Esophagus muscularis mucosa (tissue), 4 donors: ENCODE measurements around the gene KIRREL3. TPM values are rescaled to one million over a fixed set of nuclear protein-coding genes. Genes with fewer than 3 reads are reported as not detected.

ENCODE experiments used
- DNase-seq: peaks from one replicate; pipeline ENCODE4 v3.0.0-alpha.2; 2017; ENCODE audit errors: extremely low spot score
- H3K27ac ChIP-seq, 4 donors: fragments of 200-600 bp; sonication (generic); replicated peaks in 1 of 4; 1 replicate in 3 of 4; 2 replicates in 1 of 4; pipeline ENCODE4 v1.5.1; 2016 to 2019; ENCODE audit warnings: mild to moderate bottlenecking in 1 of 4
- H3K27me3 ChIP-seq, 4 donors: fragments of 200-600 bp; sonication (generic); one replicate each; pipeline versions ENCODE4 v1.5.1 to v1.6.0; 2016 to 2019
- H3K36me3 ChIP-seq, 4 donors: fragments of 200-600 bp; sonication (generic); one replicate each; pipeline ENCODE4 v1.5.1; 2016 to 2019
- H3K4me1 ChIP-seq, 4 donors: fragments of 200-600 bp; sonication (generic); one replicate each; pipeline ENCODE4 v1.5.1; 2016 to 2019
- H3K4me3 ChIP-seq, 4 donors: fragments of 200-600 bp; sonication (generic); 1 replicate in 2 of 4; 2 replicates in 2 of 4; pipeline ENCODE4 v1.5.1; 2016 to 2019; ENCODE audit warnings: mild to moderate bottlenecking in 4 of 4, moderate library complexity in 1 of 4
- H3K9me3 ChIP-seq, 4 donors: fragments of 200-600 bp; sonication (generic); 1 replicate in 3 of 4; 2 replicates in 1 of 4; pipeline ENCODE4 v1.5.1; 2016 to 2019
- EP300 ChIP-seq: sonication (generic); formaldehyde crosslinking; IDR thresholded peaks from one replicate; pipeline ENCODE4 v1.6.1; 2017; ENCODE audit warnings: antibody characterized with exemption
- POLR2A ChIP-seq: fragments of 450-650 bp; IDR thresholded peaks from one replicate; pipeline ENCODE4 v1.6.1; 2017; ENCODE audit warnings: antibody characterized with exemption, moderate library complexity, mild to moderate bottlenecking, low read depth
- POLR2AphosphoS5 ChIP-seq, 2 donors: sonication (generic); formaldehyde crosslinking; IDR thresholded peaks; one replicate each; pipeline ENCODE4 v1.6.1; 2017; ENCODE audit warnings: antibody characterized with exemption in 2 of 2
- WGBS: methylation state at CpG from one replicate; pipeline ENCODE4 v1.1.5; 2018; 5-methylcytosine and 5-hydroxymethylcytosine counted together
- intact Hi-C: fragments of 100-400 bp; cut with DNase I; formaldehyde crosslinking; loops from one replicate; pipeline ENCODE4 v1.15.1; 2023
- total RNA-seq, 4 donors: library from RNA; depleted of rRNA; stranded (reverse); fragments of >200 nt; gene quantifications; one replicate each; pipeline versions ENCODE4 v1.1.0 to v1.2.1, GENCODE V29; 2016
- TF ChIP-seq, protein P1 (sequence below), 3 experiments: fragments of 200-600 bp in 2 of 3; fragments of 450-650 bp in 1 of 3; sonication (generic) in 2 of 3; IDR thresholded peaks; one replicate each; pipeline ENCODE4 v1.5.1; 2017 to 2019; ENCODE audit warnings: antibody characterized with exemption in 3 of 3, mild to moderate bottlenecking in 2 of 3, moderate library complexity in 1 of 3

The KIRREL3 gene
- total RNA-seq, 4 donors from 2014 or later, result 1.7 to 6.5 (median 3.1) TPM

DNA sequence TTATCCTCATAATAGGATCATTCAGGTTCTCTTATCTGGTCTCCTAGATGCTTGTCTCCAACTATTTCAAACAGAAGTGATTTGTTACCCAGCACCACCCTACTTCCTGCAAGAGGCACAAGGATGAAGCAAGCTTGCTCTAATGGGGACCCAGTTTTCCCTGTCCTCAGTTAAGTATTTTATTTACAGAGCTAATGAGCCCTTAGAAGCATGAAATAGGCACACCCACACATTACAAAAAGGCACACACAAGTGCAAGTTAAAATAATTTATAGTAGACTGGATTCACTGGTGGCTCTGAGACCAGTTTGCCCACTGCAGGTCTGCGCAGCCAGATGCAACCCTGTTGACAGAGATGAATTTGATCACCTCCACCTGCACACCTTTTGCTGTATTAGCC, 167.5 kb downstream of the KIRREL3 start:
- WGBS, result 100% methylated on average over 1 of the region's 1 CpG
- H3K27me3 ChIP-seq, result peaks cover 0 to 25% (median 0%) of the 10 kb centered on the region in 4 donors
- no peaks in the 10 kb centered on the region for H3K36me3 ChIP-seq
- TF ChIP-seq POLR2A (no peak), EP300 (no peak), POLR2AphosphoS5 (IDR thresholded peaks at IDR 0.05) (no peak)
- TF ChIP-seq, protein P1, sequence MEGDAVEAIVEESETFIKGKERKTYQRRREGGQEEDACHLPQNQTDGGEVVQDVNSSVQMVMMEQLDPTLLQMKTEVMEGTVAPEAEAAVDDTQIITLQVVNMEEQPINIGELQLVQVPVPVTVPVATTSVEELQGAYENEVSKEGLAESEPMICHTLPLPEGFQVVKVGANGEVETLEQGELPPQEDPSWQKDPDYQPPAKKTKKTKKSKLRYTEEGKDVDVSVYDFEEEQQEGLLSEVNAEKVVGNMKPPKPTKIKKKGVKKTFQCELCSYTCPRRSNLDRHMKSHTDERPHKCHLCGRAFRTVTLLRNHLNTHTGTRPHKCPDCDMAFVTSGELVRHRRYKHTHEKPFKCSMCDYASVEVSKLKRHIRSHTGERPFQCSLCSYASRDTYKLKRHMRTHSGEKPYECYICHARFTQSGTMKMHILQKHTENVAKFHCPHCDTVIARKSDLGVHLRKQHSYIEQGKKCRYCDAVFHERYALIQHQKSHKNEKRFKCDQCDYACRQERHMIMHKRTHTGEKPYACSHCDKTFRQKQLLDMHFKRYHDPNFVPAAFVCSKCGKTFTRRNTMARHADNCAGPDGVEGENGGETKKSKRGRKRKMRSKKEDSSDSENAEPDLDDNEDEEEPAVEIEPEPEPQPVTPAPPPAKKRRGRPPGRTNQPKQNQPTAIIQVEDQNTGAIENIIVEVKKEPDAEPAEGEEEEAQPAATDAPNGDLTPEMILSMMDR (IDR thresholded peaks at IDR 0.05), result no peak
- H3K4me1 ChIP-seq, result no peaks in the 10 kb centered on the region
- DNase-seq, result no peak
- no peaks in the 10 kb centered on the region for H3K9me3 ChIP-seq
- intact Hi-C loops, result no loop called here
- H3K4me3 ChIP-seq, result no peak overlapping the region
- no peak overlapping the region for H3K27ac ChIP-seq

DNA sequence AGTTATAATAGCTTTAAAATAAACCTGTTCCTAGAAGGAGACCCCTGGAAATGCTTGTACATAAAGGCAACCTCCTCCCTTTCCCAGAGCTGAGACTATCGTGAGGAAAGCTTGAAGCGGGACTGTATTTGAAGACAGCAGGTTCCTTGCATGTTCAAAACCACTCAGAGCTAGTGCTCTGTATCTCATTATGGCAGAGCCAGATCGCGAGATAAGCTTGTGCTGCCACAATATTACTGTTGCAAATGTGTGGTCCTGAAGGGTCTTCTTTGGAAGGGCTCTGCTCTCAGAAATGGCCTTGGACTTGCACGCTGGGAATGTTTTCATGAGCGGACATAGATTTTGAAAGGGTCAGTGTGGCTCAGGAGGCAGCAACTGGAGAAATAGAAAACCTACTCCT, 168.2 kb downstream of the KIRREL3 start:
- 66% methylated on average over 6 of the region's 6 CpGs for WGBS
- DNase-seq, result no peak
- intact Hi-C loops, result no loop called here
- Histone ChIP-seq H3K36me3 (no peaks in the 10 kb centered on the region), H3K27me3 (peaks cover 0 to 26% (median 0%) of the 10 kb centered on the region in 4 donors), H3K4me1 (no peaks in the 10 kb centered on the region), H3K9me3 (no peaks in the 10 kb centered on the region), H3K4me3 (no peak overlapping the region), H3K27ac (no peak overlapping the region)
- TF ChIP-seq POLR2A (no peak), POLR2AphosphoS5 (IDR thresholded peaks at IDR 0.05) (no peak), EP300 (no peak)
- TF ChIP-seq, protein P1 (IDR thresholded peaks at IDR 0.05), result no peak

DNA sequence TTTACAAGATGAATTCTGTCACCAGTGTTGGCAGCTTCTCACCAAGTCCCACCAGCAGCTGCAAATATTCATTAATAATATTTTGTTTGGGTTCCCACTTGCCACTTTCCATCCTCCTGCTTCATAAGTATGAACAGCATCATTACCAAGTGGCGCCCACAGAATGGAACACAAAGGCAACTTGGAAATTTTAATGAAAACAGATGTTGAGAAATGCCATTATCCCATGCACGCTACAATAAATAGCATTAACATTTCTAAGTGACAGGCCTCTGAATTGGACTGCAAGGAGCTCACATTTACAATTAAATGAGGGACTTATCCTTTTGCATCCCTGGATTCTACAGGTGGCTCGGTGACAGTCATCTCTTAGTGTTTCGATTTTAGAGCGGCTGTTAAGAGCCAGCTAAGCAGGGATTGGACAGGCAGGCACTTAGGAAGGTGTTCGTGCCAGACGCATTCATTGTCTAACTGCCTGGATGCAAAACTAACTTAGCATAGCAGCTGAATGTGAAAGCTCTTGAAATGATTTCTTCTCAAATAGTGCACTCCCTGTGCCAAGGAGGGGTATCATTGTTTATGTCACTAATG, 170.3 kb downstream of the KIRREL3 start:
- Histone ChIP-seq H3K27me3 (peaks cover 0 to 17% (median 0%) of the 10 kb centered on the region in 4 donors), H3K4me3 (no peak overlapping the region), H3K27ac (no peak overlapping the region), H3K36me3 (no peaks in the 10 kb centered on the region), H3K9me3 (no peaks in the 10 kb centered on the region), H3K4me1 (no peaks in the 10 kb centered on the region)
- DNase-seq, result no peak
- WGBS, result 69% methylated on average over 7 of the region's 7 CpGs
- TF ChIP-seq EP300, result no peak
- TF ChIP-seq POLR2AphosphoS5 (IDR thresholded peaks at IDR 0.05), result no peak
- TF ChIP-seq, protein P1 (IDR thresholded peaks at IDR 0.05), result no peak
- no peak for TF ChIP-seq POLR2A
- intact Hi-C loops, result no loop called here

DNA sequence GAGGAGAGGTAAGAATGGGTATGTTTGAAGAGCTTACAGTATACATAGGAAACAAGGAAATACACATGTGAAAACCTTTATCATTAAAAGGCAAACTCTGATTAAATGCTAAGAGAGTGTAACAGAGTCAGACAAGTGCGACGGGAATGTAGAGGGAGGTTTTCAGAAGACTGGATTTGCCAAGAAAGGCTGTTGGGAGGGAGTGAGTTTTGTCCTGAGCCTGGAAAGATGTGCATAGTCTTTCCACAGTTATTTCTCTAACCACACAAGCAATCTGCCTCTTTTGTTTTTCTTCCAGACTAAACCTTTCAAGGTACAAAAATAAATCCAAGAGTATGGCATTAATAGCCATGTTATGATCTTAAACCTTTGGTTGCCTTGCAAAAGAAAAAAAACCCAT, 170.9 kb downstream of the KIRREL3 start:
- 51% methylated on average over 2 of the region's 2 CpGs for WGBS

More for the DNA sequence above, 170.9 kb downstream of the KIRREL3 start:
- Histone ChIP-seq H3K27ac (no peak overlapping the region), H3K4me1 (no peaks in the 10 kb centered on the region), H3K27me3 (peaks cover 0 to 17% (median 0%) of the 10 kb centered on the region in 4 donors), H3K36me3 (no peaks in the 10 kb centered on the region), H3K4me3 (no peak overlapping the region), H3K9me3 (no peaks in the 10 kb centered on the region)
- DNase-seq, result no peak
- intact Hi-C loops, result no loop called here
- TF ChIP-seq, protein P1 (IDR thresholded peaks at IDR 0.05), result no peak
- TF ChIP-seq POLR2A, result no peak
- TF ChIP-seq POLR2AphosphoS5 (IDR thresholded peaks at IDR 0.05), result no peak
- TF ChIP-seq EP300, result no peak
